DMS153 (cell line): ENCODE measurements around the gene TUBB3.
"Not testable (repeated sequence)": the region's sequence is repeated elsewhere in the genome, so short reads cannot be mapped to it uniquely, and the experiment has no call there.

ENCODE experiments used
- DNase-seq: peaks from one replicate; lab custom pipeline; 2025; lab: John Stamatoyannopoulos, UW

Gene TUBB3

DNA sequence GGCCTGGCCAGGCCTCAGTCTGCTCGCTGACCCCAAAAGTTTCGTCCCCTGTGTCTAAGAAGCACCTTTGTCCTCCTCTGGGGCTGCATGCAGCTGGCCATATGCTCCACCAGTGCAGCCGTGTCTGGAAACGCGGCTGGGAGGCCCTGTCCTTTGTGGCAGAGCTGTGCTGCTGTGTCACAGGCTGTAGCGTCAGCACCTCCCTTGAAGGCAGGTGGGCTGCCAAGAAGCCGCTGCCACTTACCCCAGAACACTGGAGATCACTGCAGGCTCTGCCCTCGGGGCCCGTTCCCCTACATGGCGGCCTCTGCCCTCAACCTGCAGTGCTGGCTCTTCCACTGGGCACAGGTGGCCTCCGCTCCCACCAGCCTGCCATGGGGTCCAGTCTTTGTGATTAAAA lies 20.2 kb upstream of the TUBB3 start:
- DNase-seq = no peak

DNA sequence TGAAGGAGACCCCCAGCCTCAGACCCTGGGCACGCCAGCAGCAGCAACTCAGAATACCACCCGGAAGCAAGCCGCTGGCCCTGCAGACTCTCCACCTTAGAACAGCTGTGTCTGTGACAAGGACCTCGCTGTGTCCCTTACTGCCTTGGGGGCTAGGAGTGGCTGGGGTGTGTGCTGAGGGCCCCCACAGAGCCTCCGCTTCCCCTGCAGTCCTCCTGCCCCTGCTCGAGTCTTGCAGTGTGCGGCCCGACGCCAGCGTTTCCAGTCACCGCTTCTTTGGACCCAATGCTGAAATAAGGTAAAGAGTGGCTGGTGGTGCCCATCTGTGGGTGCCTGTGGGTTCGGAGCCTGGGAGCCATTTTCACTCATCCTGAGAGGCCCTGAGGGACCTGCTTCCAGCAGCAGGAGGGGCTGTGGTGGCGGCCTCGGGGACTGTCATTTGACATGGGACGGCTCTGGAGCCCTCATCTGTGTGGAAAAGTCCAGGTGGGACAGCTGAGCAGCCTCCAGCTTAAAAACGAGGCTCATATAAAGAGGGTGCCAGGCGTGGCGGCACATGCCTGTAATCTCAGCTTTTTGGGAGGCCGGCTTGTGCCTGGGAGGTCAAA lies 19.1 kb upstream of the TUBB3 start:
- no peak for DNase-seq

DNA sequence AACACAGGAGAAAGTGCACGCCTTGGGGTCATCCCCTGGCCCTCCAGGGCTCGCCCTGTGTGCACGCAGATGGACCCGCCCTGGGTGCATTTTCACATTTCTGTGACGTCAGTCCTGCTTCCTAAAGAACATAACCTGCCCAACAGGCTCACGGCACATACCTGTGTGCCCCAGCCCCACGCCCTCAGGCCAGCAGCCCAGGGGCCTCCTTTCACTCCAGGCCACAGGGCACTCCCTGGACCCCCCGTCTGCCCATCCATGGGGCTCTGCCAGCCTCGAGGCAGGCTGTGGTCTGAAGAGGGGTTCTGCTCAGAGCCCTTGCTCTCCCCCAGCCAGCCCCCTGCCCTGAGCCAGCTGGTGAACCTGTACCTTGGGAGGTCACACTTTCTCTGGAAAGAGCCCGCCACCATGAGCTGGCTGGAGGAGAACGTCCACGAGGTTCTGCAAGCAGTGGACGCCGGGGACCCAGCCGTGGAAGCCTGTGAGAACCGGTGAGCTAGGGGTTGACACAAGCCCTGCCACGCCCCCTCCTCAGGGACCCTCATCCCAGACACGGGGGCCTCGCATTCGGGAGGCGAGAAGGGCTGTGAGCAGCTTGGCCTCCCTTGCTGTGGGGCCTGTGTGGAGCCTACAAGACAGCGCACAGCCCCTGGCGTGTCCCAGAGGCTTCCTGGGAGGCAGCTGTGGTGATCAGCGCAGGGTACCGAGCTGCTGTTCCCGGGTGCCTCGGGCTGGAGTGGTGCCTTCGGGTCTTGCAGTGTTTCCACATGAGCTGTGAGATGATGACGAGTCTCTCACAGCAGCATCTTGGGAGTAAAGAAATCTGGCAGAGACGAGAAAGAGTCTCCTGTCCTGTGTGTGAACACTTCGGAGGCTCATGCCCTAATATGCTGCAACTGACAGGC lies 18.3 kb upstream of the TUBB3 start:
- DNase-seq = no peak

DNA sequence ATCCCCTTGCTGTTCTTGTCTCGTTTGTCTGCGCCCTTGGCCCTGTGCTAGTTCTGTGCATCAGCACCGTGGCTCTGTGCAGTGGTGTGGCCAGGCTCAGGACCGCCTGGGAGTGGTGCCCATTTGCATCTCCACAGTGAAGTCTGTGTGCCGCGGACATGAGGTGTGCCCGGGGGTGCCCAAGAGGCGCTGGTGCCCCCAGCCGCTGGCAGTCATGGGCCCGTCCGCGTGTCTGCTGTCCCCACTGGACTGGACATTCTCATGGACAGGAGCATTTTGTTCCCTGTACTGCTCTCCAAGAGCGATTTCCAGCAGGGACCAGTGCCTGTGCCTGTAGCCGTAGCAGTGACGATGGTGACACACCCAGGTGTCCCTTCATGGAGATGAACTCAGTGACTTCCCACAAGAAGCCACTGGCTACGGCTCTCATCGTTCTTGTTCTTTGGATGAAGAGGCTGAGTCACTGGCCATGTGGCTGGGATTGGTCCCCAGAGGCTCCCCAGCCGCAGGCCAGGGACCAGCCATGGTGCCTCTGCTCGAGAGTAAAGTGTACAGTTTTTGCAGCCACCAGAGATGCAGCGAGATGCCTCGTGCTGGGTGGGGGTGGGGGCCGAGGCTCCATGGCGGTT lies 17.5 kb upstream of the TUBB3 start:
- no peak for DNase-seq

DNA sequence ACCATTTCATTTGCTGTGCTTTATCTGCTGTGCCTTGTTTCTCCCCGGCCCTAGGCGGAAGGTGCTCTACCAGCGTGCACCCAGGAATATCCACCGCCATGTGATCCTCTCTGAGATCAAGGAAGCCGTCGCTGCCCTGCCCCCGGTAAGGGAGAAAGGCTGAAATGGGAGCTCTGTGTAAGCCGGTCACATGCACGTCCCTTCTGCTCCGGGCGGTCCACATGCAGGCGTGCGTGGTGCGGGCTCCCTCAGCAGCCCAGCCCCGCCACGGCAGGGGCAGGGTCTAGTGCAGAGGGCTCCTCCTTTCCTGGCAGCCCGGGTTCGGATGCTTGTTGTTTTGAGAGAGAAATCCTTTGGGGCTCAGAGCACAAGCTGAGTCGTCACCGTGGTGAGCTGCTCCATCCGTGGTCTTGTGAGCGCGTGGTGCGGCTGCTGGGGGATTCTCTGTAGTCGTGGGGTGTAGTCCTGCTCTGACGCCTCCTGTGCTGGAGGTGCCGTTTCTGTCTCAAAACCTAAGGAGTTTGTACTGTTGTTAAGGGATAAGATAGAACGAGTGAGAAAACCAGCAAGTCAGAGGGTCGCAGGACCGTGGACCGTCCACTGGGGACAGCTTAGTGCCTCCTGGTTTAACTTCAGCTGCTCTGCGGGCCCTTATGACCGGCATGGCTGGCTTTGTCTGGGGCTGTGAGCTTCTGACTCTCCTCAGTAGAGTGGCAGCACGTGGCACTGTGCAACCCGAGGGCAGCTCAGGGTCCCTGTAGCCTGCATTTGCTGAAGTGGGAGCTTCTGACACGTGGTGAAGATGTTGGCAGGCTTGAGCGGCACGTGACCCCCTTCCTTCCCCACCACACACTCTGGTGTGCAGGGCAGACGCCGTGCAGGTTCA lies 16.8 kb upstream of the TUBB3 start:
- no peak for DNase-seq

DNA sequence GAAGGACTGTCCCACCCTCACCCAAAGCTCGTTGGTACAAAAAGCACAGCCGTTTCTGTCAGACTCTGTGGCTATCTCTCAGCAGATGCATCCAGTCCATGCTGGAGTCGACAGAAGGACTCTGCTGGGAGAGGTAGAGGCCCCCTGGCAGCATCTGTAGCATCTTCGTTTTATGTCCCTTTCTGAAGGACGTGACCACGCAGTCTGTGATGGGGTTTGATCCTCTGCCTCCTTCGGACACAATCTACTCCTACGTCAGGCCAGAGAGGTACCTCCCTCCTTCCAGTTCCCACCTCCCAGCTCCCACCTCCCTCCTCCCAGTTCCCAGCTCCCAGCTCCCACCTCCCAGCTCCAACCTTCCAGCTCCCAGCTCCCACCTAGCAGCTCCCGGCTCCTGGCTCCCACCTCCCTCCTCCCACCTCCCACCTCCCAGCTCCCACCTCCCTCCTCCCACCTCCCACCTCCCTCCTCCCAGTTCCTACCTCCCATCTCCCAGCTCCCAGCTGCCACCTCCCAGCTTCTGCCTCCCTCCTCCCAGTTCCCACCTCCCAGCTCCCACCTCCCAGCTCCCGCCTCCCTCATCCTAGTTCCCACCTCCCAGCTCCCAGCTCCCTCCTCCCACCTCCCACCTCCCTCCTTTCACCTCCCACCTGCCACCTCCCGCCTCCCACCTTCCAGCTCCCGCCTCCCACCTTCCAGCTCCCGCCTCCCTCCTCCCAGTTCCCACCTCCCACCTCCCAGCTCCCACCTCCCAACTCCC lies 15.9 kb upstream of the TUBB3 start:
- DNase-seq = no peak

DNA sequence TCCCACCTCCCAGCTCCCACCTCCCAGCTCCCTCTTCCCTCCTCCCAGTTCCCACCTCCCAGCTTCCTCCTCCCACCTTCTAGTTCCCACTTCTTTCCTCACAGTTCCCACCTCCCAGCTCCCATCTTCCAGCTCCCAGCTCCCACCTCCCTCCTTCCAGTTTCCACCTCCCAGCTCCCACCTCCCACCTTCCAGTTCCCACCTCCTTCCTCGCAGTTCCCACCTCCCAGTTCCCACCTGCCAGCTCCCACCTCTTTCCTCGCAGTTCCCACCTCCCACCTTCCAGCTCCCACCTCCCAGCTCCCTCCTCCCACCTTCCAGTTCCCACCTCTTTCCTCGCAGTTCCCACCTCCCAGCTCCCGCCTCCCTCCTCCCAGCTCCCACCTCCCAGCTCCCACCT lies 14.9 kb upstream of the TUBB3 start:
- DNase-seq = no peak

DNA sequence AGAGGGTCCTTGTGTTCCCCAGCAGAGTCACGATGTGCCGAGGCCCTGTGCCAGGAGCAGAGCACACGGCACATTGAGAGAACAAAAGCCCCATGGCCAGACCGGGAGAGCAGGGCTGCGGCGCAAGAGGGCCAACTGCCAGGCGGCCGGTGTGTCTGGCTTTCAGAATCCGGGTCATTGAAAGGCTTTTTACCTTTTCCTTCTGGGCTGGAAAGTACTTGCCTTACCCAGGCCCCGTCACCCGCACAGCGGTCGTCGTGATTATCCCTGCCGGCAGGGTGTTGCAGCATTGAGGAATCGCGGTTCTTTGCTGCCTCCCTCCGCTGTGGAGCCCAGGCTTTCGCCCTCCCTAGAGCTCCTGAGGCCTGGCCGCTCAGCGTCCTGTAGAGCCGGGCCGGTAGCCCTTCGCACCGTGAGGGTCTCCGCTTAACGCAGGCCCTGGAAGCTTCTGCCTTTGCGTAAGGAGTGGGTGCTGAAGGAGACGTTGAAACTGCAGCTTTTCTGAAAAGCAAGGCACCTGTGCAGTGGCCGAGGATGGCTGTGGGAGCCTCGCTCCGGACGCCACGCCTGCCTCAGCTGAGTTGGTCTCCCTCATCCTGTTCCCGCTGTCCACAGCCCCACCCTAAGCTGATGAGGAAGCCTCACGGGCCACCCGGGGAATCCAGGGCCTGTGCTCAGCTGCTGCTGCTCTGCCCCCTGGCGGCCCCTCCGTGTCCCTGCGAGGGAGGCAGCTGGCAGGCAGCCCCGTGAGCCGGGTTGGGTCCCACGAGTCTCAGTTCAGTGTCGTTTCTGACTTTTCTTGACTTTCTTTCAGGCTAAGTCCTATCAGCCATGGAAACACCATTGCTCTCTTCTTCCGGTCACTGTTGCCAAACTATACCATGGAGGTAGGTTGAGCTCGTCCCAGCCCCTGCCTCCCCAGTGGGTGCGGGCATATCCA lies 13.1 kb upstream of the TUBB3 start:
- DNase-seq = no peak

DNA sequence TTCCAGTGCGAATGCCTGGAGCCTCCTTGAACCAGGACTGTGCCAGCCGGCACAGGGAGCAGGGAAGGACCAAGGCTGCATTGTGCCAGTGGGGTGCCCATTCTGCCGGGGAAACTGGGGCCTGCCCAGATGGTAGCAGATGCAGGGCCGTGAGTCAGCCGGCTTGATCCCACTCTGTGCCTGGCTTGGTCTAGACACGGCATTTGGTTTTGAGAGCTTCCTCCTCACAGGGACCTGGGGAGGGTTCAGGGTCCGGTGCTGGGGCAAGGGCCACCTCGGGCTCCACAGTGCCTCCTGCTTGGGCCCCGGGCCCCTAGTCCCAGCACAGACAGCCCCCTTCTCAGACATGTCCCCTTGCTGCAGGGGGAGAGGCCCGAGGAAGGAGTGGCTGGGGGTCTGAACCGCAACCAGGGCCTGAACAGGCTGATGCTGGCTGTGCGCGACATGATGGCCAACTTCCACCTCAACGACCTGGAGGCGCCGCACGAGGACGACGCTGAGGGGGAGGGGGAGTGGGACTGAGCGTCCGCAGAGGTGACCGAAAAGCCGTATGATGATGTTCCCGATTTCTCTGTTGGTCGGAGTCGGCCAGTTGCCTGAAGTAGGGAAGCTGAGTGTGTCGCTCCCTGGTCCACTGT lies 12.3 kb upstream of the TUBB3 start:
- DNase-seq = no peak

DNA sequence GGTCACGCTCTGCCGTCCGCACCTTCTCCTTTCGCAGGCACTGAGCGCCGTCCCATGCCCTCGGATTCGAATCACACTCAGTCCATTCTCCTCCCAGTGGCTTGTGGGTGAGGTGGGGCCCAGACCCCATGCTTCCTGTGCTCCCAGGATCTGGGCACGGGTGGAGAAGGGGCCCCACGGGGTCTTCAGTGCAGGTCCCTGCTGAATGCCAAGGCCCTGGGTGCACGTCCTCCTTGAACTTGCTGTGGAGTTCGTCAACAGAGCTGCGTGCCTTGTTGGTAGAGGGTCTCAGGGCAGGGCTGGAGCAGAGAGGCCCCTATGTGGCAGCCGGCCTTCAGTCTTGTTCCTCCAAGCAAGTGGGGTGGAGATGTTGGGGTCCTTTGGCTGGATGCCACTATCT lies 11.8 kb upstream of the TUBB3 start:
- no peak for DNase-seq

DNA sequence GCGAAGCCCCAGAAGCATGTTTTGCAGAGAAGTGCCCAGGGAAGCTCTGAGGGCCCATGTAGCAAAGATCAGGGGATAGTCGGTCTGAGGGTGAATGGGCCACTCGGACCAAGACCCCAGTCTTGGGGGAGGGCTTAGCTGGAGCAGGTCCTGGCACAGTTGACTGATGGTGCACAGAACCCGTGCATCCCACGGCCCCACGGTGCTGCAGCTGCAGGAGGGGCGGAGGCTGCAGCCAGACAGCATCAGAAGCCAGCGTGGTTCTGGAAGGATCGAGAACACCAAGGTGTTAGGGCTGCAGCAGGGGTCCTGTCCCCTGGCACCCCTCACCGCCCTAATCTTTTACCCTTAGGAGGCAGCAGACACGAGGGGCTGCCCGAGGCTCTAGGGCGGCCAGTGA lies 11.0 kb upstream of the TUBB3 start:
- DNase-seq = no peak

DNA sequence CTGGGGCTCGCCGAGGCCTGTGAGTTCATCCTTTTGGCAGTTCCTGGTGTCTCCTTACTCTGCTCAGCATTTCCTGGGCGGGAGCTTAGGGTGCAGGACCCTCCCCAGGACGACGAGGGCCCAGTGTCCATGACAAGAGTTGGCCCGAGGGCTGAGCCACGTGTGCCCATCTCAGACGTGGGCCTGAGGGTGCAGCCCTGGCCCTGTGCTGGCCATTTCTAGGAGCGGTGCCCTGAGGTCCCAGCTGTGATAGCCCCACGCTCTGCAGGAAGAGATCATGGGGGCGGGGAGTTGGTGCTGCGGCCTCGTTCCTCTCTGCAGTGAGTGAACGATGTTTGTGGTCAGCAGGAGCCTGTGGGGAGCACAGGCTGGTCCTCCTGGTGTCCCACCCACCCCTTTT lies 10.5 kb upstream of the TUBB3 start:
- DNase-seq = no peak

DNA sequence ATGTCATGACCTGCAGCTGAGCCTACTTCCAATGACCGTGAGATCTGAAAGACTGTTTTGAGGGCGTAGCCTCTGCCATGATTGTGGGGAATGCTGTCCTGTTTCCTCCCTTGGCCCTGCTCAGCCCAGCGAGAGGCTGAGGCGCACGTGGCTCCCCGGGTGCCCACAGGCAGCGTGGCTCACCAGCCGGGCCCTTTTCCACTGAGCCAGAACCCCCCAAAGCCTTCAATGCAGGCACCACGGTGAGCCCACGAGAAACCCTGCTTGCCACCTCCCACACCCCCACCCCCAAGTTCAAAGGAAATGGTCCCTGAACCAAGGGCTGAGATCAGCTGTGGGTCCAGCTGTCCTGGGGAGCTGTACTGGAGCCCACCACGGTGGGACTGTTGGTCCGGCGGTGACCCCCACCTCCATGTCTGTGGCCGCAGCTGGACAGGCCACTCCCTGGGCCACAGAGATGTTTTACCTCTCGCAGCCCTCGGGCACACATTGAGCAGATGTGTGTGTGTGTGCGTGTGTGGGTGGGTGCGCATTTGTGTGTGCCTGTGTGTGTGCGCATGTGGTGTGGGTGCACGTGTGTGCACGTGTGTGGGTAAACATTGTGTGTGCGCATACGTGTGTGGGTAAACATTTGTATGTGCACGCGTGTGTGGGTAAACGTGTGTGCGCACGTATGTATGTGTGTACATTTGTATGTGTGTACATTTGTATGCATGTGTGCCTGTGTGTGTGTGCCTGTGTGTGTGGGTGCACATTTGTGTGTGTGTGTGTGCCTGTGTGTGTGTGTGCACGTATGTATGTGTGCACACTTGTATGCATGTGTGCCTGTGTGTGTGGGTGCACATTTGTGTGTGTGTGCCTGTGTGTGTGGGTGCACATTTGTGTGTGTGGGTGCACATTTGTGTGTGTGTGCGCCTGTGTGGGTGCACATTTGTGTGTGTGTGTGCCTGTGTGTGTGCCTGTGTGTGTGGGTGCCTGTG lies 9.4 kb upstream of the TUBB3 start:
- no peak for DNase-seq

DNA sequence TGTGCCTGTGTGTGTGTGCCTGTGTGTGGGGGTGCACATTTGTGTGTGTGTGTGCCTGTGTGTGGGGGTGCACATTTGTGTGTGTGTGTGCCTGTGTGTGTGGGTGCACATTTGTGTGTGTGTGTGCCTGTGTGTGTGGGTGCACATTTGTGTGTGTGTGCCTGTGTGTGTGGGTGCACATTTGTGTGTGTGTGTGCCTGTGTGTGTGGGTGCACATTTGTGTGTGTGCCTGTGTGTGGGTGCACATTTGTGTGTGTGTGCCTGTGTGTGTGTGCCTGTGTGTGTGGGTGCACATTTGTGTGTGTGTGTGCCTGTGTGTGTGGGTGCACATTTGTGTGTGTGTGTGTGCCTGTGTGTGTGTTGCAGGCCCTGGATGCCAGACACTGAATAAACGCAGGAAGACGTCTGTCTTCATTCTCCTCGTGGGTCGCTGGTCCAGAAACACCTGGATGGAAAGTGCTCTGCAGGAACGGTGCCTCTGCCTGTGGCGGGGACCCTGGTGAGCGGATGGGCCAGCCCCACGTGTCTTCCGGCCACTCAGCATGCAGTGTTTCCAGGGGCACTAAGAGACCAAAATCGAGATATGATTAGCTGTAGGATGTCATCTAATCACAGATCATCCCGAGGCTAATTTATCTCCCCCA lies 8.4 kb upstream of the TUBB3 start:
- DNase-seq = not testable (repeated sequence)

DNA sequence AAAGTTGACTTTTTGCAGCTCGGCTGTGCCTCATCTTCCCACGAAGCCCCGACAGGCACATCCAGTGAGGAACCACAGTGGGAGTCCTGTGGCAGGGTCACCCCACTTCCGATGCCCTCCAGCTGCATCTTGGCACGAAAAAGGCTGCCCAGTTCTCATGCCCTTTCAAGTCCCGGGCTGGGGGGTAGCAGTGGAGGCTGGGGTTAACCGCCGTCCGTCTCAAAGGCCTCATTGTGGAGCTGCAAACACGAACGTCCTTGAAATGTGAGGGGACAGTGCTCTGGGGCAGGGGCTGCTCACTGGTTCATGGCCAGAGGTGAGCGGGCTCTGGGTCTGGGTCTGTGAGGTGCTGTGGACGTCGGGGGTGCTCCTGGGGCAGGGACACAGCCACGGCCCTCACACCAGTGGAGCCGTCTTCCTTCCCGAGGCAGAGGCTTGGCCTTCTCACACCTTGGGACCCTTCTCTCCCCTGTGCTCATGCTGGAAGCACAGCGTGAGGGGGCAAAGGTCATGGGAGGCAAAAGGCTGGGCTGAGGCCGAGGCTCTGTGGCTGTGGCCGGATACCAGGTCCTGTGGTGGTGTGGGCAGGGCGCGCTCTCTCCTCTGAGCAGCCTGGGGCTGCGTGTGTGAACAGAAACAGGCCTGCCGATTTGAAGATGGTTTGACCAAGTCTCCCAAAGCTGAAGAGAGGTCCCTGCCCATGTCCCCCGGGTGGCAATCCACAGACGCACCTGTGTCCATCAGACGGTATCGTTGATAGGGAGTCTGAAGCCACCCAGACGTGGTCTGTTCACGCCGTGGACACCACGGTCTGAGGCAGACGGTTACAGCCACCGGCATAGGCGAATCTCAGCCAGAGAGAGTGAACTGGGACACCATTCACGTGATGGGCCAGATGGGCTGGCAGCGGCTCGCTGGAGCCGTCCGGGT lies 7.6 kb upstream of the TUBB3 start:
- DNase-seq = no peak

DNA sequence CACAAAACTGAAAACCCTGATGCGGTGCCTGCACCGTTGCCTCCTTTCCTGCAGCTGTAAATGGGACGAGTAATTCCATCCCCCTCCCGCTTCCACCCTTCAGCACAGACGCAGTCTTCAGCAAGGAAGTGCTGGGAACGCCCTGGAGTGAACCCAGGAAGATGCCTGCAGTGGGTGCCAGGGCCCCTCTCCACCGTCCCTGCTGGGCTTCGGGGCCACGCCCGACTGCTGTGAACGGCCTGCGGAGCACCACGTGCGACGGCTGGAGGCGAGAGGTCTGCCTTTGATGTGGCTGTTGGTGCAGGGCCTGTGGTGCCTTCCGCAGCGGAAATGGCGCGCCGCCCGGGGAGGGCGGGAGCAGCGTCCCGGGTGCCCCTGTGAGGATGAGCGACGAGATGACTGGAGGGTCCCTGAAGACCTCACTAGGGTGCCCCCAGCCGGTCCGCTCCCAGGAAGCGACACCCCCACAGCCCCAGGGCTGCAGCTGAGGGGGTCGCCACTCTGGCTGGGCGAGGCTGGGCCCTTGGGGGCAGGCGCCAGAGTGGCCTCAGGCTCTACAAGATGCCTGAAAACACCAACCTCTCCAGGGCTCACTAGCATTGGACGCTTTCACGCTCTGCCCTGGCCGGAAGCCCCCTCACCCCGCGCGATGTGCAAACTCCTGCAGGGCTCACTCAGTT lies 5.2 kb upstream of the TUBB3 start:
- DNase-seq = peak; percentile 90
